ENCODE data around the gene ASIC2.

The ASIC2 gene

DNA sequence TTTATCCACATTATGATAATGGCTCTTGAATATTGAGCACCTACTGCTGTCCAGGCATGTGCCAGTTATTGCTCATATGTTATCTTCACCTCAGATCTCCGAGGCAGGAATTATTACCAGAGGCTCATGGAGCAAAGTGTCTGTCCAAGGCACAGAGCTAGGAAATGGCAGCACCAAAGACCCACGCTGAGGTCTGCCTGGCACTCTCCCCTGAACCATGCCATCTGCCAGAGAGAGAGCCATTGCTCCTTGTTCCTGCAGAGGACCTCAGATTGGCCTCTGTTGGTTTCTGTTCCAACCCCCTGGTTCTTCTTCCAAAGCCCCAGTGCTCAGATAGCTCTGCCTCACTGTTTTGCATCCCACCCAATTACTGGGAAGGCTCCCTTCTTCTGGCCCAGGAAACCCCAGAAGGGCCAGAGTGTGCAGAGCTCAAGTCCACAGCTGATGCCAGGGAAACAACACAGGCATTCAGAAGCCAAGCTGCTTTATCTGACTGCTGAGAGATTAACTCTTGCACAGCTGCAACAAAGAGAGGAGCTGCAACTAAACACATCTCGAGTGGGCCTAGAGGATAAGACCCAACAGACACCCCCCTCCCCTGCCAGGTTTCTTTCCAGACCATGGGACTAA lies 5.9 kb downstream of the ASIC2 start:
- DNase-seq = no peak

DNA sequence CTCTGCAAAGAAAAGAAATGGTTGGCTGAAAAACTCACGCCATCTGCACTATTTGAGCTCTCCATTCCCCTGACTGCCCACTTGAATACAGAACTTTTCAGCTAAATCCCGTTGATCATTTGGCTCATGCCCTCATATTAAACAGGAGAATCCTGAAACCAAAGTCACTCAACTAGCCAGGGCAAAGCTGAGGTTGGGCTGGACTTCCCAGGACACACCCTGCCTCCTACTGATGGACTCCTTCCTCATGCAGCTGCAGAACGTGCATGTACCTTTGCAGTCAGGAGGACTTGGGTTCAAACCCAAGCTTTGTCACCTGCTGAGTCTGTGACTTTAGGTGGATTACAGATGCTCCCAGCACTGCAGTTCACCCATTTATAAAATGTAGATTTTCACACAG lies 7.7 kb downstream of the ASIC2 start:
- DNase-seq = no peak

DNA sequence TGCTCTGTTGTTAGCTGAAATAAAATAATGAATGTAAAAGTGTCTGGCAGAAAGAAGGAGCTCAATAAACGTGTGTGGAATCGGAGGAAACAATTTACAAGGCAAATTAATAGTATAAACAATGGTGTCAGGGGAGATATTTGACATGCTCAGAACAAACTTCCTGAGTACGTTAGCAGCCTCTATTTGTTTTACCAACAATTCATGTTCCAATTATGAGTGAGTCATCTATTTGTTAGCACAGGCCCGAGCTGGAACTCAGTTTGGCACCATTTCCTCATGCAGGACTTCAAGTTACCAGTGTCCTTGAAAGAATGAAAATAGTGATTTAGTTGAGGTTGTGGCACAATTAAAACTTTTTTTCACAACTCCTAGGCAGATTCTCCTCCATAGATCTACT lies 9.1 kb downstream of the ASIC2 start:
- DNase-seq = no peak

DNA sequence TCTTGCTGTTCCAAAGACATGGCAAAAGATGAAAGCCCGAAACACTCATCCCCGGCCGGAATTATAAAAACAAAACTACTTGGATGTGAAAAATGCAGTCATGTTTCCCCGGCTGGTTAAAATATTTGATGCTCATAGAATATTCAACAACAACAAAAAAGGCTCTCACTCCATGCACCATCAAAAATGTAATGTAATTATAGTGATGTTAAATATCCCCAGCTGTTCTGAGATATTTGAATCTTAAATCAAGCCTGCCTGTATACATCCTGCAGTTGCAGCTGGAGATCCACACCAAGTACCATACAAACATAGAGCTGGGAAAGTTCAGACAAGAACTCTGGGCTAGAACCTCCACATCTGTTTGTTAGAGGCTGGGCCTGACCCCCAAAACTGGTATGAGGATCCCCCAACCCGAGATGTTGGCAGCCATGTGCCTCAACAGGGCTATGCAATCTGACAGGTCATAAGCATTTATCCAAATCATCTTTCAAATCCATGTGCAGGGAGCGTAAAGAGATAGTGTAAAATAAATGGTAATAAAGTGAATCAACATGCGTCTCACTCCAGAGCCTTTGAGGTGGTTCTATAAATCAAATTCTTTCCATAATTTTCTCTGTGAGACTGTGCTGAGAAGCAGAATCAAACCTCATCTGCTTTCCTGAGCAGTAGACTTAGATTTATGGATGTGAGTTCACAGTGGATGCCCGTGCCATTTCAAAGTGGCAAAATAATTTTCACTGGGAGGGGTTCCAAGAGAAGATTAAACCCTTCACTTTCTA lies 12.7 kb downstream of the ASIC2 start:
- no peak for DNase-seq

DNA sequence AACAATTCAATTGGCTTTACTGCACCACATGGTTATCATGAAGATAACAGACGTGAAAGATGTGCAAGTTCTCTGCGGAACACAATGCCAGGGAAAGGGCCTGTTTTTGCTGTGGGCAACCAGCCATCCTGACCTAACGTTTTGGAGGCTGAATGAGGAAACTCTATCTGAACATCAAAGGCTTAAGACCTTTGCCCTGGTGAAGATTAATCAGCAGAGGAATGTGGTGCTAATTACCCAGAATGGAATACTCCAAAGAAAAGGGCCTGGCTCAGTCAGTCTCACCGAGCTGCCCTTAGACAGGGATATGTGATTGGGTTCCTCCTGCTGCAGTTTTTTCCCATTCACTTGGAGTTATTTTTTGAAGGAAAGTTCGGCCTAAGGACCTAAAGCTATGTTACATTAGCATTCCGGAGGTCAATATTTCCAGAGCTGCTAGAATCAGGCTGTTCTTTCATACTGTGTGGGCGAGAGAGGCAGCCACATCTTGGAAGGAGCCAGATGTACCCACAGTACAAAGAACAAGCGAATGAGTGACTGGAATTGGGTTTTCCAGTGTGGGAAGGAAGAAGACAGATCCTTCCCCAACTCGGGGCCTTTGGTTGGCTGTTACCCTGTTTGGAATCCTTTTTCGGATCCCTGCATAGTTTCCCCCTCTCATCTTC lies 15.5 kb downstream of the ASIC2 start:
- DNase-seq = no peak

DNA sequence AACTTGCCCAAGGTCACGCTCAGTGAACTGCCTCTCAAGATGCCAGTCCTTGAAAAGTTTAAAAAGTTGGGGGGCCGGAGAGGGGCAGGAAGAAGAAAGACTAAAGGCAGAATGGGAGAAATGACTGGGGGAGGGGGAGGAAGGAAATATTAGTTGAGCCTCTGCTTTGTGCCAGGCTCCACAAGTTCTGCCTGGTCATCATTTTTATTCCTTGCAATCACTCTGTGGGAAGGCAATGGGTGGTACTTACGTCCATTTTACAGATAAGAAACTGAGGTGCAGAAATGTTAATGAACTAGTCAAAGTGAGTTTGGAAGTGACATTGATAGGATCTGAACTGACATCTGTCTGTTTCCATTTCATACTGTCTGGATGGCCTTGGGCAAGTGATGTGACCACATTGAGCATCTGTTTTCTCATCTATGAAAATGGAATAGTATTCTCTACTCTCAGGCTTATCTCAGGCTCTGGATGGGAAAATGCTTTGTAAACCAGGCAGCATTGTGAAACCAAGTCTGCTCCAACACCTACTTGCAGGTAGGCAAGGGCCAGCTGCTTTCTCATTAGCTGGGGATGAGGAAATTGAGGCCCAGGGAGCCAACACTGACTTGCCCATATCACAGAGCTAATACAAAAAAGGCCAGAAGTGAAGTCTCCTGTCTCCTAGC lies 19.2 kb downstream of the ASIC2 start:
- DNase-seq = no peak

DNA sequence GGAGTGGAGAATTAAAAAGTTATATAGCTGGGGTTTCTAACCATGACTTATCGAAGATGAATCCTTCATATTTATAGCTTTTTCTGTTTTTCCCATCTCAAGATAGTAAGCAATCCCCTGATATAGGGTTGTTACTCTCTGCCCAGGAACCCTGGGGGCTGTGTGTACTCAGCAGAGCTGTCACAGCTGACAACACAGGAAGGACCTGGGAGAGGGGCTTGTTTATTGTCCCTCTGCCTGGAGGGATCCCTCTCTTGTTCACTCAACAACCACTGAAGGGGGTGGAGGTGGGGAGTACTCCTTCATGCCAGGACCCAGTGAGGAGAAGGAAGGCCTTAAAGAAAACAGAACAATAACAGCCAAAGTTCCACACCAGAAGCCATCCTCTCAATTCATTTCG lies 19.8 kb downstream of the ASIC2 start:
- no peak for DNase-seq

DNA sequence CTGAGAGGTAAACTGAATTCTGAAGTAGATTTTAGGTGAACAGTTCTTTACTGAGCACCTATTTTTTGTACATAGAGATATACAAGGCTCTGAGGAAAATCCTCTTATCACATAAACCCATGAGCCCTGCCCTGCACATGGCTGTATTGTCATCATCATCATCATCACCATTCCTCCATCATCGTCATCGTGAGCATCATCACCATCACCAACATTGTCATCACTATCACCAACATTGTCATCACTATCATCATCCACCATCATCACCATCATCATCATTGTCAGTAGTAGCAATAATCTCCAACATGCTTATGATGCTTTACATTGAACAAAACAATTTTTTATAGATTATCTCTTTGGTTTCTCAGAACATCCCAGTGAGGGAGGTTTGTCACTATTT lies 20.7 kb downstream of the ASIC2 start:
- DNase-seq = no peak

DNA sequence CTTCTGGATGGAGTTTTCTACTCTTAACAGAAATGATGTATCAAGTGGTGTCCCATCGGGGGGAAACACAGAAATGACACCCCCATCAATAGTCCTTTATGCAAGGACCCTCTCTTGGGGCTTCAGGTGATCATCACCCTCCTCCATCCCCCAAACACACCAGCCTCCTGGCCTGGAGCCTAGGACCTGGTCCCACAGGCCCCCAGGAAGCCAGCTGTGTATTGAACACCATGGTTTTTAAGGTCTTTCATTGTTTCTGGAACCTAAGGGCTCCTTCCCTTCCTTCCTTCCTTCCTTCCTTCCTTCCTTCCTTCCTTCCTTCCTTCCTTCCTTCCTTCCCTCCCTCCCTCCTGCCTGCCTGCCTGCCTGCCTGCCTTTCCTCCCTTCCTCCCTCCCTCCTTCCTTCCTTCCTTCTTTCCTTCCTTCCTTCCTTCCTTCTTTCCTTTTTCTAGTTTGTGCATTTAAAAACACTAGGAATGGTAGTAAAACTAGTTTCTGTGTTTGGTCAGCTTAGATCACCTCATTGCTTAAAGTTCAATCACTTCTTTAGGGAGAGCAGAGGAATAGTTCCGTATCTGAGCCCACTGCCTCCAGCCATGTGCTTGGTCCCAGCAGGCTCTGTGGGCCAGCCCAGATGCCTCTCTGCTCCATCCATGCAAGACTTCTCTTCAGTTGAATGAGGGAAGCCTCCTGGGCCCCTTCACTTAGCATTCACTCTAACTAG lies 23.6 kb downstream of the ASIC2 start:
- DNase-seq = no peak

DNA sequence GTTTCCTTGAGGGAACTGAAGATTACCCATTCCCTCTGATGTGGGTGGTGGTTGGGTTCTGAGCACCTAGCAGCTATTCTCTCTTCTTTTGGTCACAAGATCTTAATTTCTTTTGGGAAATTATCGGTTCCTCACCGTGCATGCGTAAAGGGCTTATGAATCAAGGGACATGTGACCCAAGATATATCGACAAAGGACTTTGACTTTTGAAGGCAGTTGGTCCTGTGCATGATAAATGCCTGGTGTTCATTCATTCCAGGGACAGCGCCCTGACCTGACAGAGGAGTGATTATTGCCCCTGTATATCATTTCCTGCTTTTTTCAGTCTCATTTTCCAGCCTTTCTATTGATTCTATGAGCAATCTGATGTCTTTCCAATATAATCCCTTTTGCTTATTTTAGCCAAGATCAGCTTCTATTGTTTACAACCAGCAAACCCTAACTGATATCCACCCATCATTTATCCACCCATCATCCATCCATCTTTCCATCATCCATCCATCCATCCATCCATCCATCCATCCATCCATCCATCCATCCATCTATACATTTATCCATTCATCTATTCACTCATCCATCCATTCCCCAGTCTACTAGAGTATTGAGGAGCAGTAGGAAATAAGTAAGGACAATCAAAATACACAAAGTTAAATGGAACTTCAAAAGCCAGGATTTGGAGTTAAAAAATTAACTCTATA lies 25.1 kb downstream of the ASIC2 start:
- no peak for DNase-seq

DNA sequence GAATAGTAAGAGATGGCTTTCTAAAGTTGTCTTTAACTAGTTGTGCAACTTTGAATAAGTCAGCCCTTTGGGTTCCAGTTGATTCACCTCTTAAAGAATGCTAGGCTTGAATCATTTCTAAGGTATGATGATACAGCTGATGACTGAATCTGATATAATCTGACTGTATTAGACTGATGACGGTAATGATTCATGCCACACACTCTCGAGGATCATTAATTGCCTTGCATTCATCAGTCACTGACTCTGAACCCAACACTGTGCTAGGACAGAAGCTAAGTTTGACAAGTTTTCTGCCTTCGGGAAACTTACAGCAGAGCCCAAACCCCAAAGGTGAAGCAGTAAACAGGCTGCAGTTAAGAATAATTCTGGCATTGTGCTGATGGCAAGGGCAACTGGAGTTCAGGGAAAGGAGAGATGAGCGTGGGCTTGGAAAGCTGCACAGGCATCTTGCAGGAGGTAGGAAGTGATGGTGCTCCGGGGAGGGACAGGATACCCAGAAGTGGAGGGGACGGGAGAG lies 25.8 kb downstream of the ASIC2 start:
- DNase-seq = no peak

DNA sequence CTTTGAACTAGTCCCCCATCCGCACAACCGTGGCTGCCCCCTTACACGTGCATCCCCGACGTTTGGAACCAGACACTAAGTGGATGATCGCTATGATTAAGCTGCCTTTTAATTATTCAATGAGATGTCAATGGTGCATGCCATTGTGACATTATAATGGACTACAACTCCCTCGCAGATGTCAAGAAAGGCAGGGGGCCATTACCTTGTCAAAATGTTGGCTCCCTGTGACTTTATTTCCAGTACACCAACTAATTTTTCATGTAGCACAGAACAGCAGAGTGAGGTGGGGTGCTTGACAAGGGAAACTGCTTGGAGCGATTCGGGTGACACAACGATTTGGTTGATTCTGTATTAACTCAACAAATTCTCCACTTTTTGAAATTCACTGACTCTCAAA lies 26.5 kb downstream of the ASIC2 start:
- peak; percentile 56 for DNase-seq

DNA sequence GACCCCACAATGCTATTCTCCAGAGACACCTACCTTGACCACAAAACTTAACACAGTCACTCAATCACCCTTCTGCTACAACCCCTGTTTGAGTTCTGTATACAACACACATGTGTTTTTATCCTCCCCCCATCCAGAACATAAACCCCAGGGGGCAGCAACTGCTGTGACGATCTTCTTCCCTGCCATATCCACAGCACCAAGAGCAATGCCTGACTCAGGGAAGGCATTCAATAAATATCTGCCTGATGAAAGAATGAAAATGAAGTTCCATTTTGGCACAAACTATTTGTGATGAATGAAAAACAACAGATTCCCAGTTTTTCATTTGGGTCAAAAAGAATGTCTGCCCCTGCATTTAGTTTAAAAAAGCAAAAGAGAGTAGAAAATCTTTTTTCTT lies 27.0 kb downstream of the ASIC2 start:
- no peak for DNase-seq

DNA sequence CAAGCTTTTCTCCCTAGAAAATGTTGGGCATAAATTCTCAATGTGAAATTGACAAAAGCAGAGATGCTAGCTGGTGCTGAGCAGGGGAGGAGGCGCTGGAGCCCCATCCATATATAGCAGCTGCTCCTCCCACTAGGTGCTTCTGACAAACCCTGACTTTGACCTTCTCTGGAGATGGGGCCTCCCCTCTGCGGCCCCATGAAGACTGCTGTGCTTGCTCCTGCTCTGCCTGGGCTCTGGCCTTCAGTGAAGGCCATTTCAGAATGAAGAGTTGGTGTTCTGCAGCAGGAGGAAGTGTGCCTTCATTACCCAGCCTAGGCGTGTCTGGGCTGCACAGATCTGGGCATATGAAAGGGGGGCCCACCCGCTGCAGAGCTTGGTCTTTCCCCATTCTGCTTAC lies 29.7 kb downstream of the ASIC2 start:
- no peak for DNase-seq

DNA sequence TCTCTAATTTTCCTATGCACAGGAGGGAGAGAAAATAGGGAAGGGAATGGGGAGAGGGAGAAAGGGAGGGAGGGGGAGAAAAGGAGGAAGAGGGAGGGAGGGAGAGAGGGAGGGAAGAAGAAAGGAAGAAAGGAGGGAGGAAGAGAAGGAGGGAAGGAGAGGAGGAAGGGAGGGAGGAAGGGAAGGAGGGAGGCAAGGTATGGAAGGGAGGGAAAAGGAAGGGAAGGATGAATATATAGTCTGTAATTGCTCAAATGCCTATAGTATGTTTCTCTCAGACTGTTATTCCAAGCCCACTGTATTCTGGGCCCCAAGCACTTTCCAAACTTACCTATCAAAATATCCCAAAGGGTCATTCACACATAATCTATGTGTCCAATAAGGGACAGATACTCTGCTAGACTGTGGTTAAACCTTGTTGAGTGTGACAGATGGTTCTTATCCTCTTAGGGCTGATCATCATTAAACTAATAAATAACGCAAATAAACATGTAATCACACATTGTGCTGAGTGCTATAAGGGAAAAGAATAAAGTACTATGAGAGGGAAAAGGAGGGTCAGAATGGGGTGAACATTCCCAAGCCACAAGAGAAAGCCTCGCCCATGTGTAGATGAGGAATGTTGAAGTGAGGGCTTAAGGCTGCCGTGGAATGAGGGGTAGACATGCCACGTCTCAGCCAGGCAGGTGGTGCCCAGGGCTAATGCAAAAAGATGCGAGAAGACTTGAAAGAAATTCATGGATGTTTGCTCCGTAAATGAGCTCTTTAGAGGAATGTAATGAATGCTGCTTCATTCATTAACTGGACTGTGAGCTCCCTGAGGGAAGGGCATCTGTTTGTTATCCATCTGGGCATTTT lies 30.6 kb downstream of the ASIC2 start:
- peak; percentile 89 for DNase-seq

DNA sequence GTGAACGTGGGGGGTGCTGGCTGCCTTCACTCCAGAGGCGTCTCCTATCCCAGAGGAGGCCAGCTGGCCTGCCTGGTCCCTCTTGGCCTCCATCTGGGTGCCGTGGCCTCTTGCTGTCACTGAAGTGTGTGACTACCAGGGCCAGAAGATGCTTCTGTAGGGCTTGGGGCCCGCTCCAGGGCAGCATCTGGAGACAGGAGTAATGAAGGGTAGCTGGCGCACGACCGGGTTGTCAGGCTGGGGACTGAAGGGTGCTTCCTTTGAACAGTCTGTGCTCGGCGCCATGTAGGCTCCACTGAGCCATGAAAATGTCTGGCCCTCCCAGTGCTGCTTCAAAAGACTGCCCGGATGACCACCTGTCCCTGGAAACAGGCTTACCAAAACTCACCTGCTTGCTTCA lies 31.3 kb downstream of the ASIC2 start:
- DNase-seq = peak; percentile 61

DNA sequence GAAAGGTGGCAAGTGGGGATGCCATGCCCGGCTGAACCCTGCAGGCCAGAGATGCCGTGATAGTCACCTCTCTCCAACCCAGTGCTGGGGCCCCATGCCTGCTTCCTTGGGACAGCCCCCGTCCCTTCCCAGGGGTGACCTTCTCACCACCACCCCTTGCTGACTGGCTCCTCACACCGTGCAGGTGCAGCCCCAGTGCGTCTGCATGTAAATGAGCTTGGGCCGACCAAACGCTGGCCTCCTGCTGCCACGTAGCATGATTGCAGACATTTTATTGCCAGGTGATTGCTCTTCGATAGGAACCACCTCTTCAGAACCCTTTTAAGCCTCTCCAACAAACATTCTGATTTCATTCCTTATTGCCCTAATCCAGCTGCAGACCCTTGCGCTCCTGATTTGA lies 32.5 kb downstream of the ASIC2 start:
- no peak for DNase-seq

DNA sequence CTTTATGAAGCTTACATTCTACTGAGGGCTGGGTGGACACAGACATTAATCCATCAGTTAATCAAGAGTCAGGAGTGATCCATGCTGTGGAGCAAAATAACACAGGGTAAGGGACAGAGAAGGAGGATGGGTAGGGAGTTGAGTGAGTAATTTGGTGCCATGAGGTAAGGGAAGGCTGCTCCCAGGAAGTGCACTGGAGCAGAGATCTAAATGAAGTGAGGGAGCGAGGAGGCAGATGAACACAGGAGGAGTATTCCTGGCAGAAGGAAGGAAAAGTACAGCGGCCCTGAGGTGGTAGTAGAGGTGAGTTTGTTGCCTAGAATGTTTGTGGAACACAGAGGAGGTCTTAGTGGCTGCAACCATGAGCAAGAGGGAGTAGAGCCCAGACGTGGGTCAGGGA lies 34.8 kb downstream of the ASIC2 start:
- no peak for DNase-seq

DNA sequence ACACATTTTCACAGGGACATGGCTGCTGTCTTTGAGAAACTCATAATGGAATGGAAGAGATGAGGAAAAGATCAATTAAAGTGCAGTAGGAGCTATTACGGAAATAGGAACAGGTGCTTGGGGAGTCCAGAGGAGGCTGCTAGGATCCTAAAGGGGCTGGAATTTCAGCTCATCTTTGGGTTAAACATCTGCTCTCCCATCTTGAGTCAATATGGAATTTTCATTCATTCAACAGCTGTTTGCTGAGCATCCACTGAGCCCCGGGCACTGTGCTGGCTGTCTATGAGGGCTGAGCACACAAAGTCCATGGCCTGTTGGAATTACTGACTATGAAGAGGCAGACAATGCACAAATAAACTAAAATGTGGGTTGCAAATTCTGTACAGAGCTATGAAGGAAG lies 47.9 kb downstream of the ASIC2 start:
- DNase-seq = peak; percentile 19

DNA sequence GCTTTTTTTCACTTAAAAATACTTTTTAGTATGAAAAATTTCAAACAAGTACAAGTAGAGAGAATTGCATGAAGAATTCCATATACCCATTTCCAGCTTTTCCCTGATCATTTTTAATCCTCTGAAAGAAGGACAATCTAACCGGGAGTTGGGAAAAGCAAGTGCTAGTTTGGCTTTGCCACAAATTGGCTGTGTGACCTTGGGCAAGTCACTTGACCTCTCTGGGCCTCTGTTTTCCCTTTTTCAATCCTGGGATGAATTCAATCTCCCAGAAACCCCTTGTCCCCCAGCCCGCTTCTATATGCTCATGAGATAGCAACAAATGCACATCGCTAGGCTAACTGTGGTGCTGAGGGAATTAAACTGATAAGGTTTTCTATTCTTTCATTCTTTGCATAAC lies 49.4 kb downstream of the ASIC2 start:
- DNase-seq = no peak
